ENCODE measurements around the gene FOXP1.

Gene FOXP1

GRCh38 chr3:71551311-71551919 is 32.1 kb downstream of the FOXP1 start:
- Histone ChIP-seq H3K23ac (ENCODE audit: low read length) (no peak overlapping the region), H3K79me2 (ENCODE audit: control insufficient read depth, insufficient read depth, low read length, poor library complexity) (no peaks in the 10 kb centered on the region), H4K8ac (ENCODE audit: low read depth, low read length) (no peak overlapping the region), H3K18ac (ENCODE audit: low read length) (no peak overlapping the region), H3K4ac (ENCODE audit: low read depth, low read length) (no peak overlapping the region), H2BK12ac (ENCODE audit: low read length) (no peak overlapping the region), H3K36me3 (ENCODE audit: control insufficient read depth in 1 of 2, insufficient read depth in 2 of 2, low read length in 2 of 2) (no peaks in the 10 kb centered on the region), H2BK5ac (ENCODE audit: low read depth, low read length, poor library complexity) (no peak overlapping the region), H3K9ac (ENCODE audit: low read length) (no peak overlapping the region), H3K79me1 (ENCODE audit: low read length) (no peaks in the 10 kb centered on the region), H4K12ac (ENCODE audit: low read depth, low read length) (no peak overlapping the region), H2BK120ac (ENCODE audit: insufficient read depth, low read length, poor library complexity) (no peak overlapping the region), H3K27ac (ENCODE audit: low read depth, low read length) (no peak overlapping the region), H2AK5ac (ENCODE audit: low read length) (no peak overlapping the region), H3K4me2 (ENCODE audit: low read length) (no peak overlapping the region), H3K4me1 (ENCODE audit: control insufficient read depth in 1 of 2, insufficient read depth in 2 of 2, low read length in 2 of 2) (no peaks in the 10 kb centered on the region), H3K4me3 (ENCODE audit: low read depth, low read length) (no peak overlapping the region), H3K14ac (ENCODE audit: low read length) (no peak overlapping the region), H3K9me3 (ENCODE audit: insufficient read depth, low read depth, low read length) (no peaks in the 10 kb centered on the region), H2AFZ (ENCODE audit: insufficient read depth, low read length, poor library complexity) (no peak overlapping the region), H4K91ac (ENCODE audit: low read depth, low read length) (no peak overlapping the region), H3K27me3 (ENCODE audit: insufficient read depth, low read length) (no peaks in the 10 kb centered on the region)
- WGBS (ENCODE audit: extremely low coverage, insufficient coverage, insufficient read length): no CpG with 5 or more reads among the region's 3 CpGs
- peak; percentile 27 to 75 for DNase-seq

- no peak overlapping the region for H2BK120ac ChIP-seq (ENCODE audit: insufficient read depth, low read length, poor library complexity)
- no peak overlapping the region for H3K14ac ChIP-seq (ENCODE audit: low read length)
- no peak overlapping the region for H3K23ac ChIP-seq (ENCODE audit: low read length)
- no peak overlapping the region for H2AK5ac ChIP-seq (ENCODE audit: low read length)
- H4K12ac ChIP-seq (ENCODE audit: low read depth, low read length): no peak overlapping the region
- H3K18ac ChIP-seq (ENCODE audit: low read length): no peak overlapping the region
- no CpG with 5 or more reads among the region's 7 CpGs for WGBS (ENCODE audit: extremely low coverage, insufficient coverage, insufficient read length)
- H3K4me1 ChIP-seq (ENCODE audit: control insufficient read depth in 1 of 2, insufficient read depth in 2 of 2, low read length in 2 of 2): no peaks in the 10 kb centered on the region
- H3K27ac ChIP-seq (ENCODE audit: low read depth, low read length): no peak overlapping the region
- peaks cover 2% of the 10 kb centered on the region for H3K9me3 ChIP-seq (ENCODE audit: insufficient read depth, low read depth, low read length)
- no peak overlapping the region for H2BK5ac ChIP-seq (ENCODE audit: low read depth, low read length, poor library complexity)
- no peak overlapping the region for H3K9ac ChIP-seq (ENCODE audit: low read length)
- H3K4ac ChIP-seq (ENCODE audit: low read depth, low read length): no peak overlapping the region
- no peak overlapping the region for H3K4me3 ChIP-seq (ENCODE audit: low read depth, low read length)
- no peak overlapping the region for H4K8ac ChIP-seq (ENCODE audit: low read depth, low read length)
- H4K91ac ChIP-seq (ENCODE audit: low read depth, low read length): no peak overlapping the region
- H3K79me2 ChIP-seq (ENCODE audit: control insufficient read depth, insufficient read depth, low read length, poor library complexity): no peaks in the 10 kb centered on the region
- H2BK12ac ChIP-seq (ENCODE audit: low read length): no peak overlapping the region
- H3K79me1 ChIP-seq (ENCODE audit: low read length): no peaks in the 10 kb centered on the region
- no peaks in the 10 kb centered on the region for H3K27me3 ChIP-seq (ENCODE audit: insufficient read depth, low read length)
- no peak for DNase-seq
- no peak overlapping the region for H3K4me2 ChIP-seq (ENCODE audit: low read length)
- no peaks in the 10 kb centered on the region for H3K36me3 ChIP-seq (ENCODE audit: control insufficient read depth in 1 of 2, insufficient read depth in 2 of 2, low read length in 2 of 2)
- no peak overlapping the region for H2AFZ ChIP-seq (ENCODE audit: insufficient read depth, low read length, poor library complexity)
Measured at GRCh38 chr3:71549951-71550350, 33.6 kb downstream of the FOXP1 start.

- Histone ChIP-seq H3K27ac (ENCODE audit: low read depth, low read length) (no peak overlapping the region), H2BK12ac (ENCODE audit: low read length) (no peak overlapping the region), H3K18ac (ENCODE audit: low read length) (no peak overlapping the region), H3K9me3 (ENCODE audit: insufficient read depth, low read depth, low read length) (peaks cover 2% of the 10 kb centered on the region), H3K4ac (ENCODE audit: low read depth, low read length) (no peak overlapping the region), H3K23ac (ENCODE audit: low read length) (no peak overlapping the region), H4K8ac (ENCODE audit: low read depth, low read length) (no peak overlapping the region), H3K36me3 (ENCODE audit: control insufficient read depth in 1 of 2, insufficient read depth in 2 of 2, low read length in 2 of 2) (no peaks in the 10 kb centered on the region), H3K79me2 (ENCODE audit: control insufficient read depth, insufficient read depth, low read length, poor library complexity) (no peaks in the 10 kb centered on the region), H2BK5ac (ENCODE audit: low read depth, low read length, poor library complexity) (no peak overlapping the region), H4K91ac (ENCODE audit: low read depth, low read length) (no peak overlapping the region), H2BK120ac (ENCODE audit: insufficient read depth, low read length, poor library complexity) (no peak overlapping the region), H3K4me2 (ENCODE audit: low read length) (no peak overlapping the region), H3K4me1 (ENCODE audit: control insufficient read depth in 1 of 2, insufficient read depth in 2 of 2, low read length in 2 of 2) (no peaks in the 10 kb centered on the region), H2AK5ac (ENCODE audit: low read length) (no peak overlapping the region), H4K12ac (ENCODE audit: low read depth, low read length) (no peak overlapping the region), H2AFZ (ENCODE audit: insufficient read depth, low read length, poor library complexity) (no peak overlapping the region), H3K14ac (ENCODE audit: low read length) (no peak overlapping the region), H3K79me1 (ENCODE audit: low read length) (no peaks in the 10 kb centered on the region), H3K4me3 (ENCODE audit: low read depth, low read length) (no peak overlapping the region), H3K27me3 (ENCODE audit: insufficient read depth, low read length) (no peaks in the 10 kb centered on the region), H3K9ac (ENCODE audit: low read length) (no peak overlapping the region)
- no peak for DNase-seq
- no CpG with 5 or more reads among the region's 4 CpGs for WGBS (ENCODE audit: extremely low coverage, insufficient coverage, insufficient read length)
Measured at GRCh38 chr3:71548705-71549384, 34.7 kb downstream of the FOXP1 start.

GRCh38 chr3:71547249-71548198 is 36.0 kb downstream of the FOXP1 start:
- Histone ChIP-seq H3K4me1 (ENCODE audit: control insufficient read depth in 1 of 2, insufficient read depth in 2 of 2, low read length in 2 of 2) (peaks cover 0 to 5% of the 10 kb centered on the region in 2 experiments), H3K9me3 (ENCODE audit: insufficient read depth, low read depth, low read length) (peaks cover 4% of the 10 kb centered on the region), H2AFZ (ENCODE audit: insufficient read depth, low read length, poor library complexity) (no peak overlapping the region), H3K4ac (ENCODE audit: low read depth, low read length) (no peak overlapping the region), H3K23ac (ENCODE audit: low read length) (no peak overlapping the region), H3K4me2 (ENCODE audit: low read length) (no peak overlapping the region), H3K27me3 (ENCODE audit: insufficient read depth, low read length) (no peaks in the 10 kb centered on the region), H4K8ac (ENCODE audit: low read depth, low read length) (no peak overlapping the region), H3K79me1 (ENCODE audit: low read length) (no peaks in the 10 kb centered on the region), H2BK12ac (ENCODE audit: low read length) (no peak overlapping the region), H3K14ac (ENCODE audit: low read length) (no peak overlapping the region), H3K4me3 (ENCODE audit: low read depth, low read length) (no peak overlapping the region), H3K27ac (ENCODE audit: low read depth, low read length) (no peak overlapping the region), H3K36me3 (ENCODE audit: control insufficient read depth in 1 of 2, insufficient read depth in 2 of 2, low read length in 2 of 2) (no peaks in the 10 kb centered on the region), H3K9ac (ENCODE audit: low read length) (no peak overlapping the region), H2BK120ac (ENCODE audit: insufficient read depth, low read length, poor library complexity) (no peak overlapping the region), H3K18ac (ENCODE audit: low read length) (no peak overlapping the region), H4K91ac (ENCODE audit: low read depth, low read length) (no peak overlapping the region), H4K12ac (ENCODE audit: low read depth, low read length) (no peak overlapping the region), H2BK5ac (ENCODE audit: low read depth, low read length, poor library complexity) (no peak overlapping the region), H2AK5ac (ENCODE audit: low read length) (no peak overlapping the region), H3K79me2 (ENCODE audit: control insufficient read depth, insufficient read depth, low read length, poor library complexity) (no peaks in the 10 kb centered on the region)
- DNase-seq: no peak
- WGBS (ENCODE audit: extremely low coverage, insufficient coverage, insufficient read length): no CpG with 5 or more reads among the region's 4 CpGs

All from trophoblast cell (in vitro differentiated cells and primary cell).